Gastrocnemius medialis (tissue), 4 donors: ENCODE results near the gene PLCB1. TPM values are rescaled to one million over a fixed set of nuclear protein-coding genes. Genes with fewer than 3 reads are reported as not detected.

Source experiments
- ATAC-seq, 2 donors: fragments of 150-250 bp; one replicate each; pipeline ENCODE4 v1.9.1; 2016
- DNase-seq, 2 donors: peaks; one replicate each; pipeline ENCODE4 v3.0.0-alpha.2; 2019
- H3K27ac ChIP-seq, 4 donors: fragments of 200-600 bp; sonication (generic); 1 replicate in 1 of 4; 2 replicates in 3 of 4; pipeline ENCODE4 v1.5.1; 2016 to 2018; ENCODE audit warnings: mild to moderate bottlenecking in 2 of 4, moderate library complexity in 1 of 4
- H3K27me3 ChIP-seq, 3 donors: fragments of 200-600 bp; sonication (generic) in 2 of 3; 1 replicate in 1 of 3; 2 replicates in 2 of 3; pipeline versions ENCODE4 v1.5.1 to v1.6.0; 2016 to 2019; ENCODE audit warnings: mild to moderate bottlenecking in 1 of 3, moderate library complexity in 1 of 3
- H3K36me3 ChIP-seq, 2 donors: fragments of 200-600 bp; sonication (generic) in 1 of 2; one replicate each; pipeline ENCODE4 v1.5.1; 2017 to 2018
- H3K4me1 ChIP-seq, 2 donors: fragments of 200-600 bp; sonication (generic) in 1 of 2; one replicate each; pipeline ENCODE4 v1.5.1; 2016 to 2017; ENCODE audit warnings: mild to moderate bottlenecking in 2 of 2
- H3K4me3 ChIP-seq, 4 donors: fragments of 200-600 bp; sonication (generic) in 3 of 4; 1 replicate in 1 of 4; 2 replicates in 3 of 4; pipeline ENCODE4 v1.5.1; 2016 to 2019; ENCODE audit warnings: mild to moderate bottlenecking in 2 of 4
- H3K9me3 ChIP-seq, 3 donors: fragments of 200-600 bp; sonication (generic) in 2 of 3; 1 replicate in 1 of 3; 2 replicates in 2 of 3; pipeline ENCODE4 v1.5.1; 2016 to 2019
- POLR2A ChIP-seq, 2 donors: fragments of 450-650 bp; IDR thresholded peaks; one replicate each; pipeline ENCODE4 v1.6.1; 2017; ENCODE audit warnings: antibody characterized with exemption in 2 of 2, mild to moderate bottlenecking in 2 of 2, moderate library complexity in 2 of 2
- in situ Hi-C, 4 donors: fragments of 200-750 bp; cut with MboI; loops; one replicate each; pipeline versions ENCODE4 v1.15.0 to v1.8.0; 2017; ENCODE audit warnings: low sequenced_read_pairs in 4 of 4
- intact Hi-C: fragments of 100-400 bp; cut with DNase I; formaldehyde crosslinking; loops from one replicate; pipeline ENCODE4 v1.15.1; 2023; ENCODE audit warnings: low total_unique reads
- total RNA-seq, 4 donors: library from RNA; depleted of rRNA; stranded (reverse); fragments of >200 nt; gene quantifications; one replicate each; pipeline versions ENCODE4 v1.1.0 to v1.2.3, GENCODE V29; 2016
- TF ChIP-seq, protein P1 (sequence below), 5 experiments: fragments of 450-650 bp in 3 of 5; fragments of 200-600 bp in 2 of 5; sonication (generic) in 2 of 5; IDR thresholded peaks in 4 of 5; conservative IDR thresholded peaks in 1 of 5; 1 replicate in 4 of 5; 2 replicates in 1 of 5; pipeline ENCODE4 v1.5.1; 2016 to 2019; ENCODE audit warnings: antibody characterized with exemption in 5 of 5, mild to moderate bottlenecking in 3 of 5, moderate library complexity in 3 of 5

PLCB1 gene
- total RNA-seq, 4 donors from 2014 or later = 4.1 to 10.0 (median 7.6) TPM

DNA sequence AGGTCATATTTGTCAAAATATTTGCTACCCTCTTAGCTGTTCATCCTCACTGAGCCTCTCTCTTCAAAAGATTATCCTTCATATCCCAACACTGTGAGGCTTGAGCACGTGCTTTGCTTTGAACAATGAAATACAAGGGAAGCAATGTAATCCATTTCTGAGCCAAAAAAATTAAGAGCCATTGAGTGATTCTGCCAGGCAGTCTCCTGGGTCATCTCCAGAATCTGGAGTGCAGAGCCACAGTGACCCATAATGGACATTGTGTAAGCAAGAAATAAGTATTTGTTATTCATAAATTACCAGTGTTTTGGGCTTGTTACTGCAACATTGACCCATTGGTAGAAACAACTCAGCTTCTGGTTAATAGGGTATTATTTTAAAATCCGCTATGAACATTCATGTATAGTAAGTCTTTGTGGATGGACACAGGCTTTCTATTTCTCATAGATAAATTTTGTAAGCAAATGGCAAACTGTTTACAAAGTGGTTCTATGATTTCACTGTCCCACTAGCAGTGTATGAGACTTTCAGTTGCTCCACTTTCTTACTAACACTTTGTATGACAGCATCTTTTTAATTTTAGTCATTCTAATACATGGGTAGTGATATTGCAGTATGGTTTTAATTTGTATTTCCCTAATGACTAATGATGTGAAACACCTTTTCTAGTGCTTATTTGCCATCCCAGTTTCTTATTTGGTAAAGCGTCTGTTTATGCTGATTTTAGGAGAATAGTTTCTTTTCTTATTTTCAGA, 358.2 kb downstream of the PLCB1 start:
- H3K27ac ChIP-seq = no peak overlapping the region

DNA sequence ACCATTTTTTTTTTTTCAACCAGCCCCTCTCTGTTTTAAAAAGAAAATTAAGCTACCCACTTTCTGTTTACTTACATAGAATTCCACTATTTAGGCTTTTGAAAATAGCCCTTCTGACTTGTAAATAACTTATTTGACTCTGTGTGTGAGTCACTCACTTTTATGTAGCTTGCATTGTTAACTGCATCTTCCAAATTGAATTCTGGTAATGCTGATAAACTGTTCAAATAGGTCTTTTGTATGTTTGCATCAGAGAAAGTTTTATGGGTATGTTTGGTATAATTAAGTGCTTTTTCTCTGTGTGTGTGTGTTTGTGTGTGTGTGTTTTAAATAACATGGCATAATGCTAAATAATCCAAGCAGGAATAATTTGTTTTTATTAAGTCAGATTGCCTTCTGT, 360.1 kb downstream of the PLCB1 start:
- Histone ChIP-seq H3K27ac (no peak overlapping the region), H3K4me1 (peaks cover 4 to 13% of the 10 kb centered on the region in 2 donors), H3K4me3 (no peak overlapping the region), H3K36me3 (no peaks in the 10 kb centered on the region), H3K9me3 (no peaks in the 10 kb centered on the region), H3K27me3 (no peaks in the 10 kb centered on the region)
- intact Hi-C loops (no loop called here), in situ Hi-C loops (no loop called here)
- ATAC-seq (no peak), DNase-seq (no peak)
- TF ChIP-seq POLR2A (IDR thresholded peaks at IDR 0.05) = no peak
- TF ChIP-seq, protein P1, sequence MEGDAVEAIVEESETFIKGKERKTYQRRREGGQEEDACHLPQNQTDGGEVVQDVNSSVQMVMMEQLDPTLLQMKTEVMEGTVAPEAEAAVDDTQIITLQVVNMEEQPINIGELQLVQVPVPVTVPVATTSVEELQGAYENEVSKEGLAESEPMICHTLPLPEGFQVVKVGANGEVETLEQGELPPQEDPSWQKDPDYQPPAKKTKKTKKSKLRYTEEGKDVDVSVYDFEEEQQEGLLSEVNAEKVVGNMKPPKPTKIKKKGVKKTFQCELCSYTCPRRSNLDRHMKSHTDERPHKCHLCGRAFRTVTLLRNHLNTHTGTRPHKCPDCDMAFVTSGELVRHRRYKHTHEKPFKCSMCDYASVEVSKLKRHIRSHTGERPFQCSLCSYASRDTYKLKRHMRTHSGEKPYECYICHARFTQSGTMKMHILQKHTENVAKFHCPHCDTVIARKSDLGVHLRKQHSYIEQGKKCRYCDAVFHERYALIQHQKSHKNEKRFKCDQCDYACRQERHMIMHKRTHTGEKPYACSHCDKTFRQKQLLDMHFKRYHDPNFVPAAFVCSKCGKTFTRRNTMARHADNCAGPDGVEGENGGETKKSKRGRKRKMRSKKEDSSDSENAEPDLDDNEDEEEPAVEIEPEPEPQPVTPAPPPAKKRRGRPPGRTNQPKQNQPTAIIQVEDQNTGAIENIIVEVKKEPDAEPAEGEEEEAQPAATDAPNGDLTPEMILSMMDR (IDR thresholded peaks at IDR 0.05 in 4 of 5, conservative IDR thresholded peaks at IDR 0.05 in 1 of 5) = no peak

More for the DNA sequence above, 358.2 kb downstream of the PLCB1 start:
- H3K4me1 ChIP-seq = peaks cover 4 to 13% of the 10 kb centered on the region in 2 donors
- intact Hi-C loops = no loop called here
- H3K36me3 ChIP-seq = no peaks in the 10 kb centered on the region
- no peak overlapping the region for H3K4me3 ChIP-seq
- in situ Hi-C loops = no loop called here
- DNase-seq = no peak
- ATAC-seq = no peak
- no peaks in the 10 kb centered on the region for H3K9me3 ChIP-seq
- no peaks in the 10 kb centered on the region for H3K27me3 ChIP-seq
- no peak for TF ChIP-seq POLR2A (IDR thresholded peaks at IDR 0.05)
- TF ChIP-seq, protein P1 (IDR thresholded peaks at IDR 0.05 in 4 of 5, conservative IDR thresholded peaks at IDR 0.05 in 1 of 5) = no peak

DNA sequence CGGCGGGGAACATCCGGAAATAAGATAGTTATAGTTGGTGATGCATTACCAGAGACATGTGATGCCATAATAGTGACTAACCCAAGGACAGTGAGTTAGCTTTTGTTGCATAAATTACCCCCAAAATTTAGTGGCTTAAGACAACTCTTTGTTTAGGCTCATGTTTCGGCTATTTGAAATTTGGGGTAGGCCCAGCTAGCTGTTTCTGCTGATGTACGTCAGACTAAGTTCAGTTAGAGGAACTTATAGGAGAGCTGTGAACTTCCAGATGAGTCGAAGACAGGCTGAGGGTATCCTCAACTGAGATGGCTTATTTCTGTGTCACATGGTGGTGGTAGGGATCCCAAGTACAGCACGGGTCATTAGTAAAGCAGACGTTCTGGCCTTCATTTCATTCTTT, 366.5 kb downstream of the PLCB1 start:
- ATAC-seq (no peak), DNase-seq (no peak)
- TF ChIP-seq, protein P1 (IDR thresholded peaks at IDR 0.05 in 4 of 5, conservative IDR thresholded peaks at IDR 0.05 in 1 of 5) = no peak
- TF ChIP-seq POLR2A (IDR thresholded peaks at IDR 0.05) = no peak
- no peaks in the 10 kb centered on the region for H3K36me3 ChIP-seq
- H3K9me3 ChIP-seq = no peaks in the 10 kb centered on the region
- H3K27me3 ChIP-seq = no peaks in the 10 kb centered on the region
- in situ Hi-C loops (no loop called here), intact Hi-C loops (no loop called here)
- H3K4me3 ChIP-seq = no peak overlapping the region
- H3K27ac ChIP-seq = no peak overlapping the region
- no peaks in the 10 kb centered on the region for H3K4me1 ChIP-seq

DNA sequence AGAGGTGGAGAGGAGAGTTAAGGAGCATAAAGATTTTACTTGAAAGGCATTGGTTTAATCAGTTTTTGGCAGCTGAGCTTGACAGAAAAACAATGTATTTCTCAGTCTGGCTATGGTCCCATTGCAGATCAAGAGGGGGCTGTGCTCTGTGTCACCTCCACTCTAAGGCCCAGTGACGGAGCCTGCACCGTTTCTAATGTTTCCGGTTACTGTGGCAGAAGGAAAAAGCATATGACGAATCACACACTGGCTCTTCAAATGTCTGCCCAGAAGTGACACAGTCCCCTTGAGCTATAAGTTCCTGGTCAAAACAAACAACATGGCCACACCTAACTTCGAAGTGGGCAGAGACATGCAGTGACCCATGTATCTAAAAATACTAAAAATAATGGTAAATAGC, 372.0 kb downstream of the PLCB1 start:
- ATAC-seq = no peak
- intact Hi-C loops (no loop called here), in situ Hi-C loops (no loop called here)
- Histone ChIP-seq H3K4me1 (no peaks in the 10 kb centered on the region), H3K9me3 (no peaks in the 10 kb centered on the region), H3K4me3 (no peak overlapping the region), H3K27ac (no peak overlapping the region), H3K27me3 (no peaks in the 10 kb centered on the region), H3K36me3 (no peaks in the 10 kb centered on the region)
- DNase-seq = no peak
- TF ChIP-seq, protein P1 (IDR thresholded peaks at IDR 0.05 in 4 of 5, conservative IDR thresholded peaks at IDR 0.05 in 1 of 5) = no peak
- TF ChIP-seq POLR2A (IDR thresholded peaks at IDR 0.05) = no peak
